GM19397 (cell line): ENCODE data around the gene SMPD2.

Experiments used
- ATAC-seq: cut with Tn5 transposase; IDR thresholded peaks from one replicate; pipeline ENCODE4 v1.9.1; 2021; ENCODE audit warnings: mild to moderate bottlenecking, moderate library complexity; ENCODE audit not compliant: unreplicated experiment

The SMPD2 gene

DNA sequence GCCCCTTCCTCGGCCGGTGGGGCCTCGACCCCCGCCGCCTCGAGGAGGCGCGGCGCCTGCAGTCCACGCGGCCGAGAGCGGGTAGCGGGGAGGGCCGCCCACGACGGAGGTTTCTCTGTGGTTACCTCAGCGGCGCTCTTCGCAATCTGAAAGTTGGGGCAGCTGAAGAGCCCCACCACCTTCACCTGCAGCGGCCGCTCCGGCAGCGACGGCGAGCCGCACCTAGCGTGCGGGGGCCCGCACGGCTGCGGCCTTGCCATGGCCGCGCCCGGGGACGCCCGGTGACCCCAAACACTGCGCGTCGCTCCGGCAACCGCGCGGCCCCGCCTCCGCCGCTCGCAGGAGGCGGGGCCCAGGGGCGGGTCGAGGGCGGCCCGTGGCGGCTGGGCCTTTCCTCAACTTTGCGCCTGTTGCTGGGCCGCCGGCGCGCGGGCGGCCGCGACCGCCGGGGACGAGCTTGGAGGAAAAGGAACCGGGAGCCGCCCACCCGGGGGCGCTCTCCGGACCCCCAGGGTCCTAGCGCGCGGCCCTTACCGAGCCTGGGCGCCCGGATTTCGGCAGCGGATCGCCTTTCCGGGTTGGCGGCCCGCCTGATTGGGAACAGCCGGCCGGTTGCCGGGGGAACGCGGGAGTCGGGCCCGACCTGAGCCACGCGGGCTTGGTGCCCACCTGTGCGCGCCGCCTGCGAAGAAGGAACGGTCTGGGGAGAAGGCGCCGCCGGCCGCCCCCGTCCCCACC, at the start of gene SMPD2, which contains the start of gene PPIL6:
SMPD2 (plus strand) TSS at position 394 of the 738 bp plus-strand sequence. CDS start 398 bp downstream, outside the sequence.
PPIL6 (minus strand) TSS at position 298 of the 738 bp plus-strand sequence; CDS start at position 260, 38 bp downstream.
- ATAC-seq: peak; percentile 94

- ATAC-seq: no peak
Measured at GRCh38 chr6:109393157-109393885, 47.2 kb upstream of the SMPD2 start.

DNA sequence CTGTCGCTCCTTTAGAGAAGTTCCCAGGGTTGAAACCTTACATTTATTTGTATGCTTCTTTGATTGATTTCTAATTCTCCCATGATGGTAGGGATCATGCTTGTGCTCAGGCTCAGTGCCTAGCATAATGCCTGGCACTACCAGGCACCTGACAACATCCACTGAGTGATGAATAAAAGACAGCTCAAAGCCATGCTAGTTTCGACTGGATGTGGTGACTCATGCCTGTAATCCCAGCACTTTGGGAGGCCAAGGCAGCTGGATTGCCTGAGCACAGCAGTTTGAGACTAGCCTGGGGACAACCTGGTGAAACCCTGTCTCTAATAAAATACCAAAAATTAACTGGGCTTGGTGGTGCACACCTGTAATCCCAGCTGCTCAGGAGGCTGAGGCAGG, 46.6 kb upstream of the SMPD2 start:
- no peak for ATAC-seq

GRCh38 chr6:109396046-109396718, 44.3 kb upstream of the SMPD2 start:
- ATAC-seq: no peak

- no peak for ATAC-seq
Measured at GRCh38 chr6:109397020-109397419, 43.5 kb upstream of the SMPD2 start.

DNA sequence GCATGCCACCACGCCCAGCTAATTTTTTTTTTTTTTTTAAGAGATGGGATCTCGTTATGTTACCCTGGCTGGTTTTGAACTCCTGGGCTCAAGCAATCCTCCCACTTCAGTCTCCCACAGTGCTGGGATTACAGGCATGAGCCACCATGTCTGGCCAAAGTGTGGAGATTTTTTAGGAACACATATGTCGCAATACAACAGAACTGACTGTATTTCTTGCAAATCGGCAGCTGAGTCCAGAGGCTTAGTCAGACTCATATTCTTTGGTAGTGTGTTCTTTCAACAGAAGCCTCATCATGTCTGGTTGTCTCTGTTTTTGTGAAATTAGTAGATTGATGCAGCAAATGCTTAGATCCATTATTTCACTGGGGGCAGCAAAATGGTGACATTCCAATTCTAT, 34.3 kb upstream of the SMPD2 start:
- ATAC-seq: no peak

- no peak for ATAC-seq
Measured at GRCh38 chr6:109411034-109411433, 29.5 kb upstream of the SMPD2 start.

GRCh38 chr6:109417646-109418045, 22.9 kb upstream of the SMPD2 start:
- ATAC-seq: no peak

- ATAC-seq: no peak
Measured at GRCh38 chr6:109420751-109421150, 19.8 kb upstream of the SMPD2 start.

GRCh38 chr6:109421184-109421583, 19.3 kb upstream of the SMPD2 start:
- no peak for ATAC-seq

DNA sequence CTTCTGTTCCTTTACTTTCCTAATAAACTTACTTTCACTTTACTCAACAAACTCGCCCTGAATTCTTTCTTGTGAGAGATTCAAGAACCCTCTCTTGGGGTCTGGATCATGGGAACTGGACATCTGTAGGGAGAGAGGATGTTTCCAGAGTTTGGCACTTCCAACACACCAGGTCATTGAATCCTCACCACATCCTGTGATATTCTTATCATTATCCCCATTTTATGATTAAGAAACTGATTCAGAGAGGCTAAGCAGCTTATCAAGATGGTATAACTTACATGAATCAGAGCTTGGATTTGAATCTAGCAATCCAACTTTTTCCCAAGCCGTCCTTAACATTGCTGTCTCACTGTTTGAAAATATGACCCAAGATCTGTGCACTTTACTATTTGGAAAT, 15.6 kb upstream of the SMPD2 start:
- ATAC-seq: no peak

GRCh38 chr6:109428889-109429477, 11.5 kb upstream of the SMPD2 start:
- no peak for ATAC-seq

DNA sequence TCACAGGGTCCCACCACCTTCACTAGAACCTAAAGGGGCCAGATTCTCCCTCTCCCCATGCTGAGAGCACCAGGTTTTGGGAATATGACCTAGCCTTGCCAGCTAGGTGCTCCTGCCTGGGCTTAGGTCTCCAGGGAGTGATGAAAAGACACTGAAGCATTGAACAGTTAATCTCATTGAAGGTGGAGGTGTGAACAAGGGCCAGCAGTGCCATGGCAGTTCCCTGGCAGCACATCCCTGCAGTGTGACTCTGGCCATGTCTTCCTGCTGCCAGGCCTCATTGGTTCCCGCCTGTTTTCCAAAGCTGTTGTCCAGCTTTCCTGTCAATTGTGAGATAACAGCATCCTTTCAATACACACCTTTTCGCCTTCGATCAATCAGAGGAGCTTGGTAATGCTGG, 11.0 kb upstream of the SMPD2 start:
- ATAC-seq: no peak

DNA sequence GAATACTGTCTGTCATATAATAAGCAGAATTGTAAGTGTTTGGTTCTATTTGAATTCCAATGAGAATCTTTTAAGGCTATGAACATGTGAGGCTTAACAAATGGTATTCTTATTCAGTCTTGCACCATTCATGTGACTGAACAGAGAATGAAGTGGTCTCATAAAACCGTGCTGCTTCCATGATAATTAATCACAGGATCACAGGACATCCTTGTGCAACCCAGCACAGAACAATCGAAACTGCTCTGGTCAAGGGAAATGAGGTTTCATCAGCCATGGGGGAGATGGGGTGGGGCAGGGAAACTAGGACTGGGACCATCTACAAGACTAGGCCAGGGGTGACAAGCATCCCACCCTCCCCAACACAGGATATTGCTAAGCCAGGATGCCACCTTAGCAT, 6.1 kb upstream of the SMPD2 start:
- no peak for ATAC-seq

DNA sequence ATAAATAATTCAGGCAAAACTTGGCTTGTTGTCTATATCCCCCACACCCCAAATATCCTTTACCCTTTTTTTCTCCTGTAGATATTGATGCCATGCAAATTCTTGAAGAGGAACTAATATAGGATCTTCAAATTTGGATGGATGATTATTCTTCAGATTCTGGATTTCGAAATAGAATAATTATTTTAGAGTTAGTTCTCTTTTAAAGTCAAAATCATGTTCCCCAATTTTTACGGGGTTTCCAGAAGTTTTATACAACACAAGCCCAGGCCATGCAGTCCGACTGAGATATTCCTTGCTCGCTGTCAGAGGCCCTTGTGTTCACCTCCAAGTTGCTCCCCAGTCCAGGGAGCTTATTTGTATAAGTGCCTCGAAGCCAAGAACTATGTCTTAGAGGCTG, 4.5 kb upstream of the SMPD2 start:
- ATAC-seq: no peak

GRCh38 chr6:109441069-109441816, 719 bp downstream of the SMPD2 start:
- peak; percentile 4 for ATAC-seq

- no peak for ATAC-seq
Measured at GRCh38 chr6:109442393-109442924, 1.9 kb downstream of the SMPD2 start.

DNA sequence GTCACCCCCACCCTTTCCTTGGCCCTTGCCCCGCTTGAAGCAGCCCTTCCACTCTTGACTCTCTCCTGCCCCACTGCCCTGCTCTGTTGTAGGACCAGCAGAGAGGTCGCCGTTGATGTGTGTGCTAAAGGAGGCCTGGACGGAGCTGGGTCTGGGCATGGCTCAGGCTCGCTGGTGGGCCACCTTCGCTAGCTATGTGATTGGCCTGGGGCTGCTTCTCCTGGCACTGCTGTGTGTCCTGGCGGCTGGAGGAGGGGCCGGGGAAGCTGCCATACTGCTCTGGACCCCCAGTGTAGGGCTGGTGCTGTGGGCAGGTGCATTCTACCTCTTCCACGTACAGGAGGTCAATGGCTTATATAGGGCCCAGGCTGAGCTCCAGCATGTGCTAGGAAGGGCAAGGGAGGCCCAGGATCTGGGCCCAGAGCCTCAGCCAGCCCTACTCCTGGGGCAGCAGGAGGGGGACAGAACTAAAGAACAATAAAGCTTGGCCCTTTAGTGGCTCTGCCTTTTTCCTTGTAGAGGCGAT, 3.0 kb downstream of the SMPD2 start:
- ATAC-seq: no peak

- no peak for ATAC-seq
Measured at GRCh38 chr6:109445382-109445781, 4.9 kb downstream of the SMPD2 start.

DNA sequence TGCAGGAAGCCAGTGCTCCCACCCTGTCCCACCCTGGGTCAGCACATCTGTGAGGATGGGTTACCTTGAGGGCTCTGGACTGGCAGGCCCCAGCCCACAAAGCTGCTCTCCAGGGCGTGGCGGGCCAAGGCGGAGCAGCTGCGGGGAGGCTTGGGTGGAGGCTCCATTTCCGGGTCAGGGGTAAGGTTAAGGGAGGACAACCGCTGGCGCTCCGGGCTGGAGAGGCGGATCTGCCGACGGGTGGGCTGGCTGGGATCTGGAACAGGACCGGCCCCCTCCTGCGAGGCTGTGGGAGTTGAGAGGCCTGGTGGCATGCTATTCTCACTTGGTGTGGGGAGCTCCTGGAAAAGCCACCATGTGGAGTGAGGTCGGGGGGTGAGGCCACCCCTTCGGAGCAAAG, 5.5 kb downstream of the SMPD2 start:
- no peak for ATAC-seq
